Gastrocnemius medialis (tissue), 4 donors: ENCODE results near the gene SPATA16.

Source experiments
- CTCF ChIP-seq, 5 experiments: fragments of 450-650 bp in 3 of 5; fragments of 200-600 bp in 2 of 5; sonication (generic) in 2 of 5; IDR thresholded peaks in 4 of 5; conservative IDR thresholded peaks in 1 of 5; 1 replicate in 4 of 5; 2 replicates in 1 of 5; pipeline ENCODE4 v1.5.1; 2016 to 2019; ENCODE audit warnings: antibody characterized with exemption in 5 of 5, mild to moderate bottlenecking in 3 of 5, moderate library complexity in 3 of 5
- POLR2A ChIP-seq, 2 donors: fragments of 450-650 bp; IDR thresholded peaks; one replicate each; pipeline ENCODE4 v1.6.1; 2017; ENCODE audit warnings: antibody characterized with exemption in 2 of 2, mild to moderate bottlenecking in 2 of 2, moderate library complexity in 2 of 2

DNA sequence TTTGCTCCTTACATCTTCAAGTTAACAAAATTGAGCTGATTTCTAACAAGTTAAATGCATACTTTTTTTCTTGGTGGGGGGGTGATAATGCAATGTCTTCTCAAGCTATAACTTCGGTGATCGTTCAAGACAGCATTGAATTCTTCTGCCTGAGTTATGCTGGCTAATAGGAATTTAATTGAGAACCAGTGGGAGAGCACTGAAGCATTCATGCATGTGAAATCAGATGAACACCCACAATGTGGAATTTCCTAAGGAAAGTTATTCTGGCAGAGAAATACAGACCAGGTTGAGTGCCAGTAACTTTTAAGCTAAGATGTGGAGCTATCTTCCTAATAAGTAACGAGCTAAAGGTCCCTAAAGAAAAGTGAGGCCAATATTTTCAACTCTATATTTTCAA, 3.0 kb downstream of the SPATA16 start:
- TF ChIP-seq POLR2A (IDR thresholded peaks at IDR 0.05) (no peak), CTCF (IDR thresholded peaks at IDR 0.05 in 4 of 5, conservative IDR thresholded peaks at IDR 0.05 in 1 of 5) (no peak)
